HEK293T (cell line): ENCODE data around the gene GNAL.

Experiments
- ARNT ChIP-seq: fragments of 450-650 bp; IDR thresholded peaks from 2 replicates; pipeline ENCODE4 v1.6.1; 2017; ENCODE audit warnings: mild to moderate bottlenecking
- BHLHE40 ChIP-seq: fragments of 450-650 bp; IDR thresholded peaks from 2 replicates; pipeline ENCODE4 v1.6.1; 2016; ENCODE audit warnings: mild to moderate bottlenecking, moderate library complexity, borderline replicate concordance
- ELF4 ChIP-seq: fragments of 450-650 bp; IDR thresholded peaks from 2 replicates; pipeline ENCODE4 v1.6.1; 2017; ENCODE audit warnings: antibody characterized with exemption
- FOXA1 ChIP-seq: fragments of 450-650 bp; IDR thresholded peaks from 2 replicates; pipeline ENCODE4 v1.6.1; 2016; ENCODE audit warnings: mild to moderate bottlenecking
- FOXM1 ChIP-seq: fragments of 450-650 bp; IDR thresholded peaks from 2 replicates; pipeline ENCODE4 v1.6.1; 2017; ENCODE audit warnings: mild to moderate bottlenecking, borderline replicate concordance
- L3MBTL2 ChIP-seq: fragments of 450-650 bp; conservative IDR thresholded peaks from 2 replicates; pipeline ENCODE4 v1.6.1; 2016; ENCODE audit warnings: mild to moderate bottlenecking
- NFRKB ChIP-seq: fragments of 450-650 bp; IDR thresholded peaks from 2 replicates; pipeline ENCODE4 v1.6.1; 2016; ENCODE audit warnings: mild to moderate bottlenecking, moderate library complexity
- SP1 ChIP-seq: fragments of 450-650 bp; IDR thresholded peaks from 2 replicates; pipeline ENCODE4 v1.6.1; 2017
- SUZ12 ChIP-seq: fragments of 450-650 bp; IDR thresholded peaks from 2 replicates; pipeline ENCODE4 v1.6.1; 2016; ENCODE audit warnings: mild to moderate bottlenecking
- TARDBP ChIP-seq: fragments of 450-650 bp; IDR thresholded peaks from 2 replicates; pipeline ENCODE4 v1.6.1; 2016
- ZNF384 ChIP-seq: fragments of 450-650 bp; IDR thresholded peaks from 2 replicates; pipeline ENCODE4 v1.6.1; 2016
- TF ChIP-seq, protein P1 (sequence below): fragments of 450-650 bp; IDR thresholded peaks from 2 replicates; pipeline ENCODE4 v1.6.1; 2016

DNA sequence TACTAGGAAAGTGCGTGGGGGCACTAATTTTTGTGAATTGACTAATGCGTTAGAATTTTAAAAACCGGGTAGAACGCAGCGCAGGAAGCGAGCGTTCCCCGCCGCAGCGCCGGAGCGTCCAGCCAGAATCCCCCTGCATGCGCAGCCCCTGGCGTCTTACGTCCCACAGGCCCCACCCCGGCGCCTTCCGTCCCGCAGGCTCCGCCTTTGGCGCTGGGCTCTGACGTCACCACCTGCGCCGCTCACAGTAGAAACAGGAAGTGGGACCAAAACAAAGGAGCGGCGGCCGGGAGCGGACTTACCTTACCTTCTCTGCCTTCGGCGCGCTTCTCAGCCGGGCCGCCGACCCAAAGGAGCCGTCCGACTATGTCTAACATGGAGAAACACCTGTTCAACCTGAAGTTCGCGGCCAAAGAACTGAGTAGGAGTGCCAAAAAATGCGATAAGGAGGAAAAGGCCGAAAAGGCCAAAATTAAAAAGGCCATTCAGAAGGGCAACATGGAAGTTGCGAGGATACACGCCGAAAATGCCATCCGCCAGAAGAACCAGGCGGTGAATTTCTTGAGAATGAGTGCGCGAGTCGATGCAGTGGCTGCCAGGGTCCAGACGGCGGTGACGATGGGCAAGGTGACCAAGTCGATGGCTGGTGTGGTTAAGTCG, 162.2 kb downstream of the GNAL start, which contains the start of gene CHMP1B:
- TF ChIP-seq ELF4, result peak; percentile 91
- no peak for TF ChIP-seq BHLHE40
- TF ChIP-seq TARDBP, result no peak
- no peak for TF ChIP-seq FOXA1
- no peak for TF ChIP-seq SP1
- TF ChIP-seq NFRKB, result no peak
- TF ChIP-seq ARNT, result no peak
- TF ChIP-seq L3MBTL2, result no peak
- TF ChIP-seq, protein P1, sequence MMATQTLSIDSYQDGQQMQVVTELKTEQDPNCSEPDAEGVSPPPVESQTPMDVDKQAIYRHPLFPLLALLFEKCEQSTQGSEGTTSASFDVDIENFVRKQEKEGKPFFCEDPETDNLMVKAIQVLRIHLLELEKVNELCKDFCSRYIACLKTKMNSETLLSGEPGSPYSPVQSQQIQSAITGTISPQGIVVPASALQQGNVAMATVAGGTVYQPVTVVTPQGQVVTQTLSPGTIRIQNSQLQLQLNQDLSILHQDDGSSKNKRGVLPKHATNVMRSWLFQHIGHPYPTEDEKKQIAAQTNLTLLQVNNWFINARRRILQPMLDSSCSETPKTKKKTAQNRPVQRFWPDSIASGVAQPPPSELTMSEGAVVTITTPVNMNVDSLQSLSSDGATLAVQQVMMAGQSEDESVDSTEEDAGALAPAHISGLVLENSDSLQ, result no peak
- no peak for TF ChIP-seq ZNF384
- TF ChIP-seq FOXM1, result no peak
- TF ChIP-seq SUZ12, result no peak
